ENCODE results near the gene SOD3. TPM values are rescaled to one million over a fixed set of nuclear protein-coding genes. Genes with fewer than 3 reads are reported as not detected.

Gene SOD3
- total RNA-seq, 1 donor from 2014 or later = not detected

DNA sequence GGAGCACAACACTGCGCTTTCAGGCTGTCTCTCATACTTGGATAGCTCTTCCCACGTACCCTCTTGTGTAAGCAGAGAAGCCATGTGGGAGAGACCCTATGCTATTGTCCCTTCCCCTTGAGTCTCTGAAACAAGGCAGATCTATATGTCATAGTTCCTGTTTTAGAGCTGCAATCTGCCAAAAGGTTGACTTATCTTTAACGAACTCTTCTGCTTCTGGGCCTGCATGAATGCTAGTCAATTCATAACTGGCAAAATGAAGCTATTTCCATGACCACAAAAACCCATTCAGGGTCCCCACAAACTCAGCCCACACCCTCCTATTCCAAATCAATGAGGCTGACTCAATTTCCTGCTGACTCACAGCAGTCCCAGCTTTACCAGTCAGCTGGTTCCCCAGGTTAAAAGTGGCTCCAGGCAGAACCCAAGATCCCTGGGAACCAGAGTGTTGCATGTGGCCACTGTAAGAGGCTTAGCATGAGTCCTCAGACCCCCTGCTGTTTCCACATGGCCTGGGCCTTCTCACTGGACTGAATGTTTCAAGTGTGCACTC, 25.3 kb upstream of the SOD3 start:
- DNase-seq = no peak
- TF ChIP-seq, protein P1, sequence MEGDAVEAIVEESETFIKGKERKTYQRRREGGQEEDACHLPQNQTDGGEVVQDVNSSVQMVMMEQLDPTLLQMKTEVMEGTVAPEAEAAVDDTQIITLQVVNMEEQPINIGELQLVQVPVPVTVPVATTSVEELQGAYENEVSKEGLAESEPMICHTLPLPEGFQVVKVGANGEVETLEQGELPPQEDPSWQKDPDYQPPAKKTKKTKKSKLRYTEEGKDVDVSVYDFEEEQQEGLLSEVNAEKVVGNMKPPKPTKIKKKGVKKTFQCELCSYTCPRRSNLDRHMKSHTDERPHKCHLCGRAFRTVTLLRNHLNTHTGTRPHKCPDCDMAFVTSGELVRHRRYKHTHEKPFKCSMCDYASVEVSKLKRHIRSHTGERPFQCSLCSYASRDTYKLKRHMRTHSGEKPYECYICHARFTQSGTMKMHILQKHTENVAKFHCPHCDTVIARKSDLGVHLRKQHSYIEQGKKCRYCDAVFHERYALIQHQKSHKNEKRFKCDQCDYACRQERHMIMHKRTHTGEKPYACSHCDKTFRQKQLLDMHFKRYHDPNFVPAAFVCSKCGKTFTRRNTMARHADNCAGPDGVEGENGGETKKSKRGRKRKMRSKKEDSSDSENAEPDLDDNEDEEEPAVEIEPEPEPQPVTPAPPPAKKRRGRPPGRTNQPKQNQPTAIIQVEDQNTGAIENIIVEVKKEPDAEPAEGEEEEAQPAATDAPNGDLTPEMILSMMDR (IDR thresholded peaks at IDR 0.05; ENCODE audit: partially characterized antibody, unreplicated experiment) = no peak
- H3K9me3 Mint-ChIP-seq (ENCODE audit: unreplicated experiment) = no peaks in the 10 kb centered on the region
- no peaks in the 10 kb centered on the region for H3K4me1 Mint-ChIP-seq (ENCODE audit: low read depth, unreplicated experiment)
- peaks cover 9% of the 10 kb centered on the region for H3K36me3 Mint-ChIP-seq (ENCODE audit: unreplicated experiment)
- peaks cover 4% of the 10 kb centered on the region for H3K27me3 Mint-ChIP-seq (ENCODE audit: unreplicated experiment)
- H3K4me3 Mint-ChIP-seq (ENCODE audit: unreplicated experiment) = no peak overlapping the region
- no peak overlapping the region for H3K27ac Mint-ChIP-seq (ENCODE audit: unreplicated experiment)

DNA sequence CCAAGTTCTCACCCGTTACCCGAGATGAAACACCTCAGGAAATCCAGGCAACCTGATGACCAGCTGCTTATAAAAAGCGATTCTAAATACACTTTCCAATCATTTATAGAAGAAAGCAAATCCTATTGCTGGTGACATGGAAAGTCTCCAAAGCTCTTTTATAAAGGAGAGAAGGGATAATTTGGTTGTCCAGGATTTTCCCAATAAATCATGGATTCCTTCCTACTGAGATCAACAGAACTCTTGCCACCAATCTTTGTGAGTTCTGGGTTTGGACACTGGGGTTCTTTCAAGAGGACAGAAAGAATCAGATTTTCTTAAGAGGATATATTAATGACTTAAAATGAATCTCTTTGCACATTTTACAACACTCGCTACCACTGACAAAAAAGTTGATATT, 24.7 kb upstream of the SOD3 start:
- Mint-ChIP-seq H3K4me1 (ENCODE audit: low read depth, unreplicated experiment) (no peaks in the 10 kb centered on the region), H3K9me3 (ENCODE audit: unreplicated experiment) (no peaks in the 10 kb centered on the region), H3K36me3 (ENCODE audit: unreplicated experiment) (peaks cover 9% of the 10 kb centered on the region), H3K27me3 (ENCODE audit: unreplicated experiment) (peaks cover 4% of the 10 kb centered on the region), H3K27ac (ENCODE audit: unreplicated experiment) (no peak overlapping the region), H3K4me3 (ENCODE audit: unreplicated experiment) (no peak overlapping the region)
- TF ChIP-seq, protein P1 (IDR thresholded peaks at IDR 0.05; ENCODE audit: partially characterized antibody, unreplicated experiment) = no peak
- DNase-seq = no peak

DNA sequence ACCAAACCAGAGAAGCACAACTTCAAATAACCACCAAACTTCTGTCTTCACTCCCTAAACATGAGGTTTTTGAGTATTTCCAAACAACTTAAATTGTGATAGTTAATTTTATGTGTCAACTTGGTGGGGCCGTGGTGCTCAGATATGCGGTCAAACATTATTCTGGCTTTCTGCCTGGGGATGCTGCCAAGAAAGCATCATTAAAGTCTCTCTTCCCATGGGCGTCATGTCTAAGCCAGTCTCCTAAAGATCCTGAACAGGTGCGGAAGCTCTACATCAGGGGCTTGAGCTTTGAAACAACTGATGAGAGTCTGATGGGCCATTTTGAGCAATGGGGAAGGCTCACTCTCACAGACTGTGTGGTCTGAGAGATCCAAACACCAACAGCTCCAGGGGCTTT, 24.1 kb upstream of the SOD3 start:
- TF ChIP-seq, protein P1 (IDR thresholded peaks at IDR 0.05; ENCODE audit: partially characterized antibody, unreplicated experiment) = no peak
- Mint-ChIP-seq H3K4me3 (ENCODE audit: unreplicated experiment) (no peak overlapping the region), H3K36me3 (ENCODE audit: unreplicated experiment) (peaks cover 7% of the 10 kb centered on the region), H3K27me3 (ENCODE audit: unreplicated experiment) (peaks cover 4% of the 10 kb centered on the region), H3K9me3 (ENCODE audit: unreplicated experiment) (no peaks in the 10 kb centered on the region), H3K4me1 (ENCODE audit: low read depth, unreplicated experiment) (no peaks in the 10 kb centered on the region), H3K27ac (ENCODE audit: unreplicated experiment) (no peak overlapping the region)
- DNase-seq = no peak

DNA sequence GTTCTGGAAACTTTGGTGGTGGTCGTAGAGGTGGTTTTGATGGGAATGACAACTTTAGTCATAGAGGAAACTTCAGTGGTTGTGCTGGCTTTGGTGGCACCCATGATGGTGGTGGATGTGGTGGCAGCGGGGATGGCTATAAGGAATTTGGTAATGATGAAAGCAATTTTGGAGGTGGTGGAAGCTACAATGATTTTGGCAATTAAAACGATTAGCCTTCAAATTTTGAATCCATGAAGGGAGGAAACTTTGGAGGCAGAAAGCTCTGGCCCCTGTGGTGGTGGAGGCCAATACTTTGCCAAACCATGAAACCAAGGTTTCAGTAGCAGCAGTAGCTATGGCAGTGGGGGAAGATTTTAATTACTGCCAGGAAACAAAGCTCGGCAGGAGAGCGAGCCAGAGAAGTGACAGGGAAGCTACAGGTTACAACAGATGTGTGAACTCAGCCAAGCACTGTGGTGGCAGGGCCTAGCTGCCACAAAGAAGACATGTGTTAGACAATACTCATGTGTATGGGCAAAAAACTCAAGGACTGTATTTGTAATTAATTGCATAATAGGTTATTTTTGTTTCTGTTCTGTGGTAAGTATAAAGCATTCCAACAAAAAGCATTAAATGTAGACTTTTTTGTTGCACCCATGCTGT, 23.2 kb upstream of the SOD3 start:
- TF ChIP-seq, protein P1 (IDR thresholded peaks at IDR 0.05; ENCODE audit: partially characterized antibody, unreplicated experiment) = no peak
- H3K27ac Mint-ChIP-seq (ENCODE audit: unreplicated experiment) = no peak overlapping the region
- no peaks in the 10 kb centered on the region for H3K36me3 Mint-ChIP-seq (ENCODE audit: unreplicated experiment)
- H3K27me3 Mint-ChIP-seq (ENCODE audit: unreplicated experiment) = peaks cover 4% of the 10 kb centered on the region
- no peaks in the 10 kb centered on the region for H3K4me1 Mint-ChIP-seq (ENCODE audit: low read depth, unreplicated experiment)
- DNase-seq = no peak
- H3K9me3 Mint-ChIP-seq (ENCODE audit: unreplicated experiment) = no peaks in the 10 kb centered on the region
- no peak overlapping the region for H3K4me3 Mint-ChIP-seq (ENCODE audit: unreplicated experiment)

DNA sequence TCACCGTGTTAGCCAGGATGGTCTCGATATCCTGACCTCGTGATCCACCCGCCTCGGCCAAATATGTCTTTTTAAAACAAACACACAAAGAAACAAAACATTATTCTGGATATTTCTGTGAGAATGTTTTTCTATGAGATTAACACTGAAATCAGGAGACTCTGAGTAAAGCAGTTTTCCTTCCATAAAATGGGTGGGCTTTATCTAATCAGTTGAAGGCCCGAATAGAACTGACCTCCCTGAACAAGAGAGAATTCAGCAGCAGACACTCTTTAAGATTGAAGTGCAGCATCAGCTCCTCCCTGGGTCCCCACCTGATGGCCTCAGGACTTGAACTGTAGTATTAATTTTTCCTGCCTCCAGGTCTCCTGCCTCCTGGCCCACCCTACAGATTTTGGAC, 22.4 kb upstream of the SOD3 start:
- Mint-ChIP-seq H3K4me3 (ENCODE audit: unreplicated experiment) (no peak overlapping the region), H3K4me1 (ENCODE audit: low read depth, unreplicated experiment) (no peaks in the 10 kb centered on the region), H3K9me3 (ENCODE audit: unreplicated experiment) (no peaks in the 10 kb centered on the region), H3K36me3 (ENCODE audit: unreplicated experiment) (no peaks in the 10 kb centered on the region), H3K27ac (ENCODE audit: unreplicated experiment) (no peak overlapping the region), H3K27me3 (ENCODE audit: unreplicated experiment) (peaks cover 4% of the 10 kb centered on the region)
- TF ChIP-seq, protein P1 (IDR thresholded peaks at IDR 0.05; ENCODE audit: partially characterized antibody, unreplicated experiment) = no peak
- no peak for DNase-seq
